ENCODE measurements around the gene PRSS57.

GRCh38 chr19:694481-695351 is 536 bp downstream of the PRSS57 start:
- TF ChIP-seq, protein P1, sequence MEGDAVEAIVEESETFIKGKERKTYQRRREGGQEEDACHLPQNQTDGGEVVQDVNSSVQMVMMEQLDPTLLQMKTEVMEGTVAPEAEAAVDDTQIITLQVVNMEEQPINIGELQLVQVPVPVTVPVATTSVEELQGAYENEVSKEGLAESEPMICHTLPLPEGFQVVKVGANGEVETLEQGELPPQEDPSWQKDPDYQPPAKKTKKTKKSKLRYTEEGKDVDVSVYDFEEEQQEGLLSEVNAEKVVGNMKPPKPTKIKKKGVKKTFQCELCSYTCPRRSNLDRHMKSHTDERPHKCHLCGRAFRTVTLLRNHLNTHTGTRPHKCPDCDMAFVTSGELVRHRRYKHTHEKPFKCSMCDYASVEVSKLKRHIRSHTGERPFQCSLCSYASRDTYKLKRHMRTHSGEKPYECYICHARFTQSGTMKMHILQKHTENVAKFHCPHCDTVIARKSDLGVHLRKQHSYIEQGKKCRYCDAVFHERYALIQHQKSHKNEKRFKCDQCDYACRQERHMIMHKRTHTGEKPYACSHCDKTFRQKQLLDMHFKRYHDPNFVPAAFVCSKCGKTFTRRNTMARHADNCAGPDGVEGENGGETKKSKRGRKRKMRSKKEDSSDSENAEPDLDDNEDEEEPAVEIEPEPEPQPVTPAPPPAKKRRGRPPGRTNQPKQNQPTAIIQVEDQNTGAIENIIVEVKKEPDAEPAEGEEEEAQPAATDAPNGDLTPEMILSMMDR (IDR thresholded peaks at IDR 0.05) = no peak
- no peak for TF ChIP-seq POLR2A (IDR thresholded peaks at IDR 0.05)

All from tibial nerve (tissue), 3 donors.